HL-60 (cell line): ENCODE results near the gene DCC.

Experiments used
- GABPA ChIP-seq: IDR thresholded peaks from 2 replicates; pipeline ENCODE4 v1.6.1; 2012; ENCODE audit warnings: low read depth
- POLR2AphosphoS5 ChIP-seq: IDR thresholded peaks from 2 replicates; pipeline ENCODE4 v1.6.1; 2012; ENCODE audit warnings: low read depth
- SPI1 ChIP-seq: IDR thresholded peaks from 2 replicates; pipeline ENCODE4 v1.6.1; 2012; ENCODE audit warnings: low read depth, mild to moderate bottlenecking, borderline replicate concordance
- TF ChIP-seq, protein P1 (sequence below): IDR thresholded peaks from one replicate; pipeline ENCODE4 v1.5.1; 2011; ENCODE audit warnings: low read length, control low read depth, inconsistent platforms; ENCODE audit not compliant: insufficient read depth
- TF ChIP-seq, protein P2 (sequence below): IDR thresholded peaks from 2 replicates; pipeline ENCODE4 v1.6.1; 2012; ENCODE audit warnings: low read depth; ENCODE audit not compliant: insufficient replicate concordance

- TF ChIP-seq, protein P1, sequence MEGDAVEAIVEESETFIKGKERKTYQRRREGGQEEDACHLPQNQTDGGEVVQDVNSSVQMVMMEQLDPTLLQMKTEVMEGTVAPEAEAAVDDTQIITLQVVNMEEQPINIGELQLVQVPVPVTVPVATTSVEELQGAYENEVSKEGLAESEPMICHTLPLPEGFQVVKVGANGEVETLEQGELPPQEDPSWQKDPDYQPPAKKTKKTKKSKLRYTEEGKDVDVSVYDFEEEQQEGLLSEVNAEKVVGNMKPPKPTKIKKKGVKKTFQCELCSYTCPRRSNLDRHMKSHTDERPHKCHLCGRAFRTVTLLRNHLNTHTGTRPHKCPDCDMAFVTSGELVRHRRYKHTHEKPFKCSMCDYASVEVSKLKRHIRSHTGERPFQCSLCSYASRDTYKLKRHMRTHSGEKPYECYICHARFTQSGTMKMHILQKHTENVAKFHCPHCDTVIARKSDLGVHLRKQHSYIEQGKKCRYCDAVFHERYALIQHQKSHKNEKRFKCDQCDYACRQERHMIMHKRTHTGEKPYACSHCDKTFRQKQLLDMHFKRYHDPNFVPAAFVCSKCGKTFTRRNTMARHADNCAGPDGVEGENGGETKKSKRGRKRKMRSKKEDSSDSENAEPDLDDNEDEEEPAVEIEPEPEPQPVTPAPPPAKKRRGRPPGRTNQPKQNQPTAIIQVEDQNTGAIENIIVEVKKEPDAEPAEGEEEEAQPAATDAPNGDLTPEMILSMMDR: no peak
- no peak for TF ChIP-seq POLR2AphosphoS5
- TF ChIP-seq, protein P2, sequence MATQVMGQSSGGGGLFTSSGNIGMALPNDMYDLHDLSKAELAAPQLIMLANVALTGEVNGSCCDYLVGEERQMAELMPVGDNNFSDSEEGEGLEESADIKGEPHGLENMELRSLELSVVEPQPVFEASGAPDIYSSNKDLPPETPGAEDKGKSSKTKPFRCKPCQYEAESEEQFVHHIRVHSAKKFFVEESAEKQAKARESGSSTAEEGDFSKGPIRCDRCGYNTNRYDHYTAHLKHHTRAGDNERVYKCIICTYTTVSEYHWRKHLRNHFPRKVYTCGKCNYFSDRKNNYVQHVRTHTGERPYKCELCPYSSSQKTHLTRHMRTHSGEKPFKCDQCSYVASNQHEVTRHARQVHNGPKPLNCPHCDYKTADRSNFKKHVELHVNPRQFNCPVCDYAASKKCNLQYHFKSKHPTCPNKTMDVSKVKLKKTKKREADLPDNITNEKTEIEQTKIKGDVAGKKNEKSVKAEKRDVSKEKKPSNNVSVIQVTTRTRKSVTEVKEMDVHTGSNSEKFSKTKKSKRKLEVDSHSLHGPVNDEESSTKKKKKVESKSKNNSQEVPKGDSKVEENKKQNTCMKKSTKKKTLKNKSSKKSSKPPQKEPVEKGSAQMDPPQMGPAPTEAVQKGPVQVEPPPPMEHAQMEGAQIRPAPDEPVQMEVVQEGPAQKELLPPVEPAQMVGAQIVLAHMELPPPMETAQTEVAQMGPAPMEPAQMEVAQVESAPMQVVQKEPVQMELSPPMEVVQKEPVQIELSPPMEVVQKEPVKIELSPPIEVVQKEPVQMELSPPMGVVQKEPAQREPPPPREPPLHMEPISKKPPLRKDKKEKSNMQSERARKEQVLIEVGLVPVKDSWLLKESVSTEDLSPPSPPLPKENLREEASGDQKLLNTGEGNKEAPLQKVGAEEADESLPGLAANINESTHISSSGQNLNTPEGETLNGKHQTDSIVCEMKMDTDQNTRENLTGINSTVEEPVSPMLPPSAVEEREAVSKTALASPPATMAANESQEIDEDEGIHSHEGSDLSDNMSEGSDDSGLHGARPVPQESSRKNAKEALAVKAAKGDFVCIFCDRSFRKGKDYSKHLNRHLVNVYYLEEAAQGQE: no peak
- TF ChIP-seq SPI1: no peak
- TF ChIP-seq GABPA: no peak
Observed at GRCh38 chr18:52816121-52816520, 476.1 kb downstream of the DCC start.
